Measurements from ENCODE around the gene RHOT2. TPM values are rescaled to one million over a fixed set of nuclear protein-coding genes. Genes with fewer than 3 reads are reported as not detected.

Gene RHOT2
- total and polyA plus RNA-seq, 9 of the 15 experiments (the other 6 are each of a cell fraction or from before 2014, with no cell fraction given) = 5.0 to 373 (median 112) TPM

DNA sequence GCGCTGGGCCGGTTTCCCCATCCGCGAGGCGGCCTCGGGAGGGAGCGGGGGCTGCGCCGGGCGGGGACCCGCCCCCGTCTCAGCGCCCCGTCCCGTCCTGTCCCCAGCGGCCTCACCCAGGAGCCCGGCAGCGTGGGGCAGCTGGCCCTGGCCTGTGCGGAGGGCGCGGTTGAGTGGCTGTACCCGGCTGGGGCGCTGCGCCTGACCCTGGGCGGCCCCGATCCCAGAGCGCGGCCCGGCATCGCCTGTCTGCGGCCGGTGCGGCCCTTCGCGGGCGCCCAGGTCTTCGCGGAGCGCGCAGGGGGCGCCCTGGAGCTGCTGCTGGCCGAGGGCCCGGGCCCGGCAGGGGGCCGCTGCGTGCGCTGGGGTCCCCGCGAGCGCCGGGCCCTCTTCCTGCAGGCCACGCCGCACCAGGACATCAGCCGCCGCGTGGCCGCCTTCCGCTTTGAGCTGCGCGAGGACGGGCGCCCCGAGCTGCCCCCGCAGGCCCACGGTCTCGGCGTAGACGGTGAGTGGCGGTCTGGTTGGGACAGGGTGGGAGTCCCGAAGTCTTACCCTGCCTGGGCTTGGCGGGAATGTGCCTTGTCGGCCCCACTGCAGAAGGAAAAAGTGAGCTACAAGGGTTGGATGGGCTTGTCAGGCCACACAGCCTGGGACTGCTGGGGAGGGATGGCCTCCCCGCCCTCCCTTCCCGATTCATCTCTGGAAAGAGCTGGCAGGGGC is 47.7 kb downstream of the RHOT2 start (continued):
- TF ChIP-seq, protein P1, sequence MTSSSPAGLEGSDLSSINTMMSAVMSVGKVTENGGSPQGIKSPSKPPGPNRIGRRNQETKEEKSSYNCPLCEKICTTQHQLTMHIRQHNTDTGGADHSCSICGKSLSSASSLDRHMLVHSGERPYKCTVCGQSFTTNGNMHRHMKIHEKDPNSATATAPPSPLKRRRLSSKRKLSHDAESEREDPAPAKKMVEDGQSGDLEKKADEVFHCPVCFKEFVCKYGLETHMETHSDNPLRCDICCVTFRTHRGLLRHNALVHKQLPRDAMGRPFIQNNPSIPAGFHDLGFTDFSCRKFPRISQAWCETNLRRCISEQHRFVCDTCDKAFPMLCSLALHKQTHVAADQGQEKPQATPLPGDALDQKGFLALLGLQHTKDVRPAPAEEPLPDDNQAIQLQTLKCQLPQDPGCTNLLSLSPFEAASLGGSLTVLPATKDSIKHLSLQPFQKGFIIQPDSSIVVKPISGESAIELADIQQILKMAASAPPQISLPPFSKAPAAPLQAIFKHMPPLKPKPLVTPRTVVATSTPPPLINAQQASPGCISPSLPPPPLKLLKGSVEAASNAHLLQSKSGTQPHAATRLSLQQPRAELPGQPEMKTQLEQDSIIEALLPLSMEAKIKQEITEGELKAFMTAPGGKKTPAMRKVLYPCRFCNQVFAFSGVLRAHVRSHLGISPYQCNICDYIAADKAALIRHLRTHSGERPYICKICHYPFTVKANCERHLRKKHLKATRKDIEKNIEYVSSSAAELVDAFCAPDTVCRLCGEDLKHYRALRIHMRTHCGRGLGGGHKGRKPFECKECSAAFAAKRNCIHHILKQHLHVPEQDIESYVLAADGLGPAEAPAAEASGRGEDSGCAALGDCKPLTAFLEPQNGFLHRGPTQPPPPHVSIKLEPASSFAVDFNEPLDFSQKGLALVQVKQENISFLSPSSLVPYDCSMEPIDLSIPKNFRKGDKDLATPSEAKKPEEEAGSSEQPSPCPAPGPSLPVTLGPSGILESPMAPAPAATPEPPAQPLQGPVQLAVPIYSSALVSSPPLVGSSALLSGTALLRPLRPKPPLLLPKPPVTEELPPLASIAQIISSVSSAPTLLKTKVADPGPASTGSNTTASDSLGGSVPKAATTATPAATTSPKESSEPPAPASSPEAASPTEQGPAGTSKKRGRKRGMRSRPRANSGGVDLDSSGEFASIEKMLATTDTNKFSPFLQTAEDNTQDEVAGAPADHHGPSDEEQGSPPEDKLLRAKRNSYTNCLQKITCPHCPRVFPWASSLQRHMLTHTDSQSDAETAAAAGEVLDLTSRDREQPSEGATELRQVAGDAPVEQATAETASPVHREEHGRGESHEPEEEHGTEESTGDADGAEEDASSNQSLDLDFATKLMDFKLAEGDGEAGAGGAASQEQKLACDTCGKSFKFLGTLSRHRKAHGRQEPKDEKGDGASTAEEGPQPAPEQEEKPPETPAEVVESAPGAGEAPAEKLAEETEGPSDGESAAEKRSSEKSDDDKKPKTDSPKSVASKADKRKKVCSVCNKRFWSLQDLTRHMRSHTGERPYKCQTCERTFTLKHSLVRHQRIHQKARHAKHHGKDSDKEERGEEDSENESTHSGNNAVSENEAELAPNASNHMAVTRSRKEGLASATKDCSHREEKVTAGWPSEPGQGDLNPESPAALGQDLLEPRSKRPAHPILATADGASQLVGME (CRISPR knock-in tag; IDR thresholded peaks at IDR 0.05) = no peak
- TF ChIP-seq GATAD2B (IDR thresholded peaks at IDR 0.05; ENCODE audit: borderline replicate concordance) (peak; percentile 82), PHF8 (IDR thresholded peaks at IDR 0.05; ENCODE audit: borderline replicate concordance, low read length) (peak; percentile 20; the same call in 1 of the 2 replicates), RCOR1 (IDR thresholded peaks at IDR 0.05; ENCODE audit: borderline replicate concordance in 1 of 2, low read depth in 2 of 2, low read length in 2 of 2) (0 out of 4 replicates have a peak, but pooled peaks of 1 of the 2 experiments have one; percentile 4), YBX1 (IDR thresholded peaks at IDR 0.05) (no peak), SIN3A (IDR thresholded peaks at IDR 0.05; ENCODE audit: borderline replicate concordance in 2 of 2, control insufficient read depth in 1 of 2, low read depth in 2 of 2, low read length in 2 of 2) (no peak), GABPB1 (CRISPR knock-in tag; IDR thresholded peaks at IDR 0.05) (no peak), POLR3G (IDR thresholded peaks at IDR 0.05; ENCODE audit: extremely low read depth, insufficient read length, insufficient replicate concordance) (no peak), MTA1 (IDR thresholded peaks at IDR 0.05; ENCODE audit: borderline replicate concordance) (no peak), TAF15 (IDR thresholded peaks at IDR 0.05; ENCODE audit: low read depth, low read length) (no peak), ZFP36 (IDR thresholded peaks at IDR 0.05; ENCODE audit: low read depth, low read length, partially characterized antibody) (no peak), ARHGAP35 (IDR thresholded peaks at IDR 0.05; ENCODE audit: partially characterized antibody) (no peak), ZKSCAN3 (CRISPR knock-in tag; IDR thresholded peaks at IDR 0.05) (no peak), POLR2A (conservative IDR thresholded peaks at IDR 0.05) (no peak), KDM2B (CRISPR knock-in tag; IDR thresholded peaks at IDR 0.05) (no peak; the same call in 1 of the 2 replicates), EP300 (IDR thresholded peaks at IDR 0.05; ENCODE audit: low read length) (no peak), ZNF124 (CRISPR knock-in tag; IDR thresholded peaks at IDR 0.05) (no peak)
- TF ChIP-seq, protein P2, sequence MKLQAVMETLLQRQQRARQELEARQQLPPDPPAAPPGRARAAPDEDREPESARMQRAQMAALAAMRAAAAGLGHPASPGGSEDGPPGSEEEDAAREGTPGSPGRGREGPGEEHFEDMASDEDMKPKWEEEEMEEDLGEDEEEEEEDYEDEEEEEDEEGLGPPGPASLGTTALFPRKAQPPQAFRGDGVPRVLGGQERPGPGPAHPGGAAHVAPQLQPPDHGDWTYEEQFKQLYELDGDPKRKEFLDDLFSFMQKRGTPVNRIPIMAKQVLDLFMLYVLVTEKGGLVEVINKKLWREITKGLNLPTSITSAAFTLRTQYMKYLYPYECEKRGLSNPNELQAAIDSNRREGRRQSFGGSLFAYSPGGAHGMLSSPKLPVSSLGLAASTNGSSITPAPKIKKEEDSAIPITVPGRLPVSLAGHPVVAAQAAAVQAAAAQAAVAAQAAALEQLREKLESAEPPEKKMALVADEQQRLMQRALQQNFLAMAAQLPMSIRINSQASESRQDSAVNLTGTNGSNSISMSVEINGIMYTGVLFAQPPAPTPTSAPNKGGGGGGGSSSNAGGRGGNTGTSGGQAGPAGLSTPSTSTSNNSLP (IDR thresholded peaks at IDR 0.05; ENCODE audit: borderline replicate concordance, low read depth, low read length) = no peak
- TF ChIP-seq, protein P3, sequence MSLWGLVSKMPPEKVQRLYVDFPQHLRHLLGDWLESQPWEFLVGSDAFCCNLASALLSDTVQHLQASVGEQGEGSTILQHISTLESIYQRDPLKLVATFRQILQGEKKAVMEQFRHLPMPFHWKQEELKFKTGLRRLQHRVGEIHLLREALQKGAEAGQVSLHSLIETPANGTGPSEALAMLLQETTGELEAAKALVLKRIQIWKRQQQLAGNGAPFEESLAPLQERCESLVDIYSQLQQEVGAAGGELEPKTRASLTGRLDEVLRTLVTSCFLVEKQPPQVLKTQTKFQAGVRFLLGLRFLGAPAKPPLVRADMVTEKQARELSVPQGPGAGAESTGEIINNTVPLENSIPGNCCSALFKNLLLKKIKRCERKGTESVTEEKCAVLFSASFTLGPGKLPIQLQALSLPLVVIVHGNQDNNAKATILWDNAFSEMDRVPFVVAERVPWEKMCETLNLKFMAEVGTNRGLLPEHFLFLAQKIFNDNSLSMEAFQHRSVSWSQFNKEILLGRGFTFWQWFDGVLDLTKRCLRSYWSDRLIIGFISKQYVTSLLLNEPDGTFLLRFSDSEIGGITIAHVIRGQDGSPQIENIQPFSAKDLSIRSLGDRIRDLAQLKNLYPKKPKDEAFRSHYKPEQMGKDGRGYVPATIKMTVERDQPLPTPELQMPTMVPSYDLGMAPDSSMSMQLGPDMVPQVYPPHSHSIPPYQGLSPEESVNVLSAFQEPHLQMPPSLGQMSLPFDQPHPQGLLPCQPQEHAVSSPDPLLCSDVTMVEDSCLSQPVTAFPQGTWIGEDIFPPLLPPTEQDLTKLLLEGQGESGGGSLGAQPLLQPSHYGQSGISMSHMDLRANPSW (CRISPR knock-in tag; IDR thresholded peaks at IDR 0.05) = no peak

Data from K562 (cell line).